T-helper 9 cell (primary cell): ENCODE results near the gene ZDHHC19.
"Not testable (repeated sequence)": the region's sequence is repeated elsewhere in the genome, so short reads cannot be mapped to it uniquely, and the experiment has no call there.

Experiments used
- DNase-seq: peaks from one replicate; pipeline ENCODE4 v3.0.0-alpha.2; 2020

ZDHHC19 gene

GRCh38 chr3:196175722-196176121 is 35.5 kb downstream of the ZDHHC19 start:
- no peak for DNase-seq

- no peak for DNase-seq
These were observed 36.0 kb downstream of the ZDHHC19 start for GRCh38 chr3:196175116-196175625.

- no peak for DNase-seq
These were observed 36.5 kb downstream of the ZDHHC19 start for GRCh38 chr3:196174652-196175051.

- DNase-seq = not testable (repeated sequence)
These were observed 40.9 kb downstream of the ZDHHC19 start for GRCh38 chr3:196170296-196170695.

- no peak for DNase-seq
These were observed 41.4 kb downstream of the ZDHHC19 start for GRCh38 chr3:196169836-196170240.

- no peak for DNase-seq
These were observed 42.3 kb downstream of the ZDHHC19 start for GRCh38 chr3:196168808-196169391.

- no peak for DNase-seq
These were observed 44.5 kb downstream of the ZDHHC19 start for GRCh38 chr3:196166741-196167140.

GRCh38 chr3:196165850-196166249 is 45.4 kb downstream of the ZDHHC19 start:
- no peak for DNase-seq

- not testable (repeated sequence) for DNase-seq
These were observed 46.1 kb downstream of the ZDHHC19 start for GRCh38 chr3:196165006-196165575.

- no peak for DNase-seq
These were observed 46.6 kb downstream of the ZDHHC19 start for GRCh38 chr3:196164576-196164975.

GRCh38 chr3:196163666-196164493 is 47.3 kb downstream of the ZDHHC19 start:
- no peak for DNase-seq

GRCh38 chr3:196163212-196163611 is 48.0 kb downstream of the ZDHHC19 start:
- no peak for DNase-seq

GRCh38 chr3:196162679-196163078 is 48.5 kb downstream of the ZDHHC19 start:
- no peak for DNase-seq

GRCh38 chr3:196159952-196160804 is 51.0 kb downstream of the ZDHHC19 start:
- no peak for DNase-seq

GRCh38 chr3:196159526-196159925 is 51.7 kb downstream of the ZDHHC19 start:
- DNase-seq = no peak

GRCh38 chr3:196156160-196156559 is 55.0 kb downstream of the ZDHHC19 start:
- no peak for DNase-seq

- DNase-seq = no peak
These were observed 60.7 kb downstream of the ZDHHC19 start for GRCh38 chr3:196150481-196150880.

GRCh38 chr3:196149831-196150301 is 61.3 kb downstream of the ZDHHC19 start:
- DNase-seq = no peak

- DNase-seq = no peak
These were observed 61.8 kb downstream of the ZDHHC19 start for GRCh38 chr3:196149375-196149774.
